Endothelial cell of umbilical vein (primary cell): Measurements from ENCODE around the gene DNAL1. TPM values are rescaled to one million over a fixed set of nuclear protein-coding genes. Genes with fewer than 3 reads are reported as not detected.

Source experiments
- BruUV-seq: library from RNA; stranded (reverse); fragments of 400-500 nt; replicated peaks from 2 replicates; lab custom pipeline; 2021; lab: Mats Ljungman, UMichigan
- CTCF ChIA-PET: fragments of 300-600, 350-600 bp; sonication (Branson Sonifier 250); formaldehyde crosslinking; loops from one replicate; lab custom pipeline; 2021; ENCODE audit warnings: antibody characterized with exemption, inconsistent platforms; lab: Charles Lee
- POLR2A ChIA-PET: fragments of 300-600, 350-600 bp; sonication (Branson Sonifier 250); formaldehyde crosslinking; loops from one replicate; lab custom pipeline; 2021; ENCODE audit warnings: antibody characterized with exemption, inconsistent platforms; lab: Charles Lee
- DNase-seq: peaks from one replicate; pipeline ENCODE4 v3.0.0-alpha.2; 2011; ENCODE audit warnings: low read depth, low spot score
- FAIRE-seq: peaks from 2 replicates; lab custom pipeline; 2011; peaks lifted over from hg19 to GRCh38; lab: Jason Lieb, UNC
- H2AFZ ChIP-seq: 2 replicates; pipeline ENCODE4 v1.6.0; 2012; ENCODE audit warnings: low read depth, low read length, control low read depth, inconsistent platforms
- H3K27ac ChIP-seq: 2 replicates; pipeline ENCODE4 v1.5.1; 2011; ENCODE audit warnings: low read depth, mild to moderate bottlenecking, control low read depth, low read length, moderate library complexity; ENCODE audit not compliant: insufficient read depth
- H3K27me3 ChIP-seq, 2 experiments: 2 replicates each; pipeline versions ENCODE4 v1.6.0 to v1.6.1; 2011; ENCODE audit warnings: low read length in 2 of 2, mixed read lengths in 1 of 2; ENCODE audit not compliant: control insufficient read depth in 2 of 2, insufficient read depth in 2 of 2
- H3K36me3 ChIP-seq, 2 experiments: 2 replicates in 1 of 2; 3 replicates in 1 of 2; pipeline ENCODE4 v1.5.1; 2011; ENCODE audit warnings: low read length in 2 of 2, mild to moderate bottlenecking in 1 of 2, moderate library complexity in 1 of 2; ENCODE audit not compliant: control insufficient read depth in 2 of 2, insufficient read depth in 2 of 2; ENCODE audit errors: extremely low read depth in 1 of 2
- H3K4me1 ChIP-seq: 3 replicates; pipeline ENCODE4 v1.5.1; 2011; ENCODE audit warnings: mild to moderate bottlenecking, low read length; ENCODE audit not compliant: control insufficient read depth, insufficient read depth; ENCODE audit errors: extremely low read depth
- H3K4me2 ChIP-seq: 2 replicates; pipeline ENCODE4 v1.6.1; 2011; ENCODE audit warnings: low read length, control low read depth, mixed read lengths; ENCODE audit not compliant: insufficient read depth
- H3K4me3 ChIP-seq, 3 experiments: fragments of 200-600 bp in 1 of 3; sonication (generic), shearing (Covaris generic) in 1 of 3; replicated peaks in 1 of 3; 2 replicates each; pipeline ENCODE4 v1.5.1; 2011 to 2016; ENCODE audit warnings: control low read depth in 3 of 3, low read length in 3 of 3, mild to moderate bottlenecking in 2 of 3, inconsistent platforms in 1 of 3, low read depth in 1 of 3, moderate library complexity in 1 of 3; ENCODE audit not compliant: insufficient read depth in 1 of 3
- H3K79me2 ChIP-seq: 2 replicates; pipeline ENCODE4 v1.6.0; 2012; ENCODE audit warnings: low read length, inconsistent platforms; ENCODE audit not compliant: control insufficient read depth, insufficient read depth
- H3K9ac ChIP-seq: replicated peaks from 2 replicates; pipeline ENCODE3; 2011; ENCODE audit warnings: low read length, control low read depth; ENCODE audit not compliant: insufficient read depth; ENCODE audit errors: extremely low read depth
- H3K9me1 ChIP-seq: replicated peaks from 3 replicates; pipeline ENCODE4 v1.6.0; 2011; ENCODE audit warnings: mild to moderate bottlenecking, low read length; ENCODE audit not compliant: control insufficient read depth, insufficient read depth; ENCODE audit errors: extremely low read depth
- H3K9me3 ChIP-seq: replicated peaks from 2 replicates; pipeline ENCODE4 v1.5.1; 2012; ENCODE audit warnings: low read length, inconsistent platforms; ENCODE audit not compliant: control insufficient read depth, insufficient read depth
- H4K20me1 ChIP-seq: replicated peaks from 2 replicates; pipeline ENCODE3; 2011; ENCODE audit warnings: mild to moderate bottlenecking, low read length; ENCODE audit not compliant: control insufficient read depth, insufficient read depth; ENCODE audit errors: extremely low read depth
- CTCF ChIP-seq, 2 donors: IDR thresholded peaks; 1 replicate in 1 of 2; 2 replicates in 1 of 2; pipeline ENCODE4 v1.5.1; 2011; ENCODE audit warnings: low read length in 2 of 2, mild to moderate bottlenecking in 2 of 2, moderate library complexity in 2 of 2, control low read depth in 1 of 2, inconsistent platforms in 1 of 2, low read depth in 1 of 2; ENCODE audit not compliant: insufficient read depth in 1 of 2; ENCODE audit errors: extremely low read depth in 1 of 2
- EZH2 ChIP-seq: IDR thresholded peaks from 2 replicates; pipeline ENCODE4 v1.6.1; 2012; ENCODE audit warnings: borderline replicate concordance, low read depth, mild to moderate bottlenecking, moderate library complexity, low read length, inconsistent platforms; ENCODE audit not compliant: severe bottlenecking
- FOS ChIP-seq: IDR thresholded peaks from 2 replicates; pipeline ENCODE4 v1.6.1; 2011; ENCODE audit warnings: mild to moderate bottlenecking, low read length, moderate library complexity, borderline replicate concordance; ENCODE audit not compliant: insufficient read depth
- GATA2 ChIP-seq: IDR thresholded peaks from 2 replicates; pipeline ENCODE4 v1.7.0; 2011; ENCODE audit warnings: low read depth, mild to moderate bottlenecking, moderate library complexity, mixed read lengths, low read length; ENCODE audit not compliant: insufficient read length, insufficient read depth
- JUN ChIP-seq: IDR thresholded peaks from 2 replicates; pipeline ENCODE4 v1.6.1; 2011; ENCODE audit warnings: borderline replicate concordance, low read depth; ENCODE audit not compliant: insufficient read length, insufficient read depth
- MAX ChIP-seq: IDR thresholded peaks from 2 replicates; pipeline ENCODE4 v1.6.1; 2011; ENCODE audit not compliant: insufficient read depth, insufficient read length
- MYC ChIP-seq: IDR thresholded peaks from one replicate; pipeline ENCODE4 v1.6.1; 2011; ENCODE audit warnings: mild to moderate bottlenecking, low read depth, low read length
- POLR2A ChIP-seq: IDR thresholded peaks from 2 replicates; pipeline ENCODE4 v1.6.1; 2012; ENCODE audit warnings: low read depth, mild to moderate bottlenecking, control low read depth, low read length
- POLR2AphosphoS5 ChIP-seq: IDR thresholded peaks from 2 replicates; pipeline ENCODE4 v1.6.1; 2012; ENCODE audit warnings: low read depth, mild to moderate bottlenecking, control low read depth, low read length, moderate library complexity; ENCODE audit not compliant: insufficient read depth
- dilution Hi-C: fragments of 300-500 bp; cut with MboI; formaldehyde crosslinking; loops from one replicate; pipeline ENCODE4 v1.15.0; 2019; ENCODE audit warnings: low sequenced_read_pairs; ENCODE audit not compliant: extremely low pct_ligation_motif_present
- intact Hi-C: fragments of 100-400 bp; cut with micrococcal nuclease; formaldehyde crosslinking; loops from one replicate; pipeline ENCODE4 v1.10.0; 2022
- polyA plus RNA-seq, 4 experiments: library from polyadenylated mRNA; depleted of rRNA in 3 of 4; stranded (reverse) in 3 of 4; unstranded in 1 of 4; fragments of >200 nt; gene quantifications; 2 replicates each; pipeline versions ENCODE4 v1.2.1 to v1.2.3, GENCODE V29; 2011 to 2012; ENCODE audit warnings: missing spikeins in 1 of 4
- total RNA-seq: library from RNA; stranded (reverse); gene quantifications from 2 replicates; pipeline ENCODE4 v1.2.3, GENCODE V29; 2021

The DNAL1 gene
- total and polyA plus RNA-seq, 2 donors (not counting 3 experiments of a cell fraction or from before 2014, with no cell fraction given) = 2.4 to 15.3 TPM

GRCh38 chr14:73695082-73695481, 50.3 kb downstream of the DNAL1 start:
- Histone ChIP-seq H3K4me3 (no peak overlapping the region), H3K4me1 (no peaks in the 10 kb centered on the region), H3K9ac (no peak overlapping the region), H3K9me3 (no peaks in the 10 kb centered on the region), H3K79me2 (no peaks in the 10 kb centered on the region), H3K9me1 (no peaks in the 10 kb centered on the region), H3K36me3 (no peaks in the 10 kb centered on the region), H3K4me2 (no peak overlapping the region), H4K20me1 (no peaks in the 10 kb centered on the region), H2AFZ (no peak overlapping the region), H3K27ac (no peak overlapping the region), H3K27me3 (no peaks in the 10 kb centered on the region)
- DNase-seq (no peak), FAIRE-seq (no peak)
- CTCF ChIA-PET = no interaction called here
- intact Hi-C loops (no loop called here), dilution Hi-C loops (no loop called here)
- TF ChIP-seq JUN (no peak), POLR2AphosphoS5 (no peak), GATA2 (no peak), CTCF (IDR thresholded peaks at IDR 0.05; ENCODE audit: extremely low read depth in 1 of 2, insufficient read depth in 1 of 2, low read depth in 1 of 2, low read length in 2 of 2) (no peak), MYC (no peak), POLR2A (no peak), FOS (no peak), MAX (no peak), EZH2 (no peak)
- BruUV-seq = no TSS peak
- POLR2A ChIA-PET = no interaction called here
